HG03159 (cell line): ENCODE measurements around the gene LGR6.
"Not testable (repeated sequence)": the region's sequence is repeated elsewhere in the genome, so short reads cannot be mapped to it uniquely, and the experiment has no call there.

Source experiments
- ATAC-seq: cut with Tn5 transposase; IDR thresholded peaks from one replicate; pipeline ENCODE4 v1.9.1; 2021; ENCODE audit warnings: mild to moderate bottlenecking, moderate library complexity; ENCODE audit not compliant: unreplicated experiment

The LGR6 gene

DNA sequence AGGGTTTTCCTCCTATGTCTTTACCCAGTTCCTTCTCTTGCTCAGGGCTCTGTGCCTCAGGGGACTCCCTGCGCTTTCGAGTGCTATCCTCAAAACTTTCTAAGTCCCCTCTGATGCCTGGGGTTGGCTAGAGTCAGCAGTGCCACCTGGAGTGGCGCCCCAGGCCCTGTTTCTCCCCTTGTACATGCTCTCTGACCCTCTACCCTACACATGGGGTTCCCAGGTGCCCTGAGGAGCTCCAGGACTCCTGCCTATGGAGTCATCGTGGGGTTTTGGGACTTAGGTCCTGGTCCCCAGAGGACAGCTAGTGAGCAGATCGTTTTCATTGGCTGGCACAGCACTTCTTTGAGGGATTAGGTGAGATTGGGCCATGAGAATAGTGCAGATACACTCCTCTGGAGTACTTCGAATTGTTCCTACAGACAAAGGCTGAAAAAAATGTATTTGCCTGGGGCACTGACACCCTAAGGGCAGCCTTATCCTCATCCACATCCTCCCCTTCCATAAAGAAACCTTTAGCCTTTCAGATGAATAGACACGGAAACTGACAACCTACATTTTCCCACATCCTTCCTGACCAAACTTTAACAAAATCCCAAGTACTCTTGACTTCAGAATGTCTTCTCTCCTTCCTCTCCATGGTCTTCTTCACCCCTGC is 41.5 kb downstream of the LGR6 start:
- ATAC-seq = no peak

DNA sequence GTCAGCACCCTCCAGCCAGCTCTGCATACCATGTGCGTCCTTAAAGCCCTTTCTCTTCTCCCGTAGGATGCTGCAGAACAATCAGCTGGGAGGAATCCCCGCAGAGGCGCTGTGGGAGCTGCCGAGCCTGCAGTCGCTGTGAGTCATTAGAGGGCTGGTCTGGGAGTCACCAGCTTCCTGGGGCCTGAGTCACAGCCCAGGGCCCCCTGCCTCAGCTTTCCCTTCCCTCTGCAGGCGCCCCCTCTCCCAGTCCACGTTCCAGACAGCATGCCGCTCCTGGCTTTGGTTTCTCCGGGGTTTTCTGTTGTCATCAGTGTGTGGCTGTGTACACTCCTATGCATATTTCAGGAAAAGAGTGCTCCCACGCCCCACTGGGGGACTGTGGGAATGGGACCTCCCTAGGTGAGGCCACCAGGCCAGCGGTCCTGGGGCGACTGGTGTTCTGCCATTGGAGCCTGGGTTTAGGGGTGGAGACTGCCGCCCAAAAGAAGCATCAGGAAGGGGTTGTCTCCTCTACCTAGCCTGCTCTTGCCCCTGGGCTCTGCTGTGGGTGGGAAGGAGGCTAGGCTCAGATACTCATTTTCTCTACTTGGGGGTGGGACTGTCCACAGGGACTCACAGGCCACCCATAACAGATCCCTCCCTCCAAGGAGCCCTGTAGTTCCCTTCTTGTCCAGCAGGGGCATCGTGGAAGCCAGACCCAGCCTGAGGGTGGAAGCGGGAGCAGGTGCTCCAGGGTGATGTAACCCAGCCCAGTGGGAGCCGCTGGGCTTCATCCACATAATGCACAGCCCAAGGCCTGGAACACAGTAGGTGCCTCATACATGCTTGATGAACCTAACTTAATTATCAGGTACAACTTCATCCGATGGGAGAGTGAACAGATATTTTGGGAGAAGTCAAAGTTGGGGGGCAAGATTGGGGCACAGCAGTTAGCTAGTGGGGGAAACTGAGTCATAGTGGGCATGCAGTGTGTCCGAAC is 42.5 kb downstream of the LGR6 start:
- ATAC-seq = no peak

DNA sequence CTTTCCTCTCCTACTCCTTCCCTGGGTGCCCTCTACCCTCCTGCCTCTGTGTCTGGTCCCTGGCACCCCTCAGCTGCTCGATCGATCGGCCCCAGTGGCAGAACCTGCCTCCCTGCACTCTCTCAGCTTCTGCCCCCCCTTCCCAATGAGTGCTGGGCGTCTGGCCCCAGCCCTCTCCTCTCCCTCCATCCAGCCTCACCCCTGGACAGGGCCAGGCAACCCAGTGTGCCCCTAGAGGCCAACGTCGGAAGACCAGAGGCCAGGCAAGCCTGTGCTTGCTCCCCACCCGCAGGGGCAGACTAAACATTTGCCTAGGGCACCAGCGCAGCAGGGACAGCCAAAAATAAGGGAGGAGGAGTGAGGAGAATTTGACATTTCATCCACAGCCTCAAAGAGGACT is 43.5 kb downstream of the LGR6 start:
- peak; percentile 56 for ATAC-seq

DNA sequence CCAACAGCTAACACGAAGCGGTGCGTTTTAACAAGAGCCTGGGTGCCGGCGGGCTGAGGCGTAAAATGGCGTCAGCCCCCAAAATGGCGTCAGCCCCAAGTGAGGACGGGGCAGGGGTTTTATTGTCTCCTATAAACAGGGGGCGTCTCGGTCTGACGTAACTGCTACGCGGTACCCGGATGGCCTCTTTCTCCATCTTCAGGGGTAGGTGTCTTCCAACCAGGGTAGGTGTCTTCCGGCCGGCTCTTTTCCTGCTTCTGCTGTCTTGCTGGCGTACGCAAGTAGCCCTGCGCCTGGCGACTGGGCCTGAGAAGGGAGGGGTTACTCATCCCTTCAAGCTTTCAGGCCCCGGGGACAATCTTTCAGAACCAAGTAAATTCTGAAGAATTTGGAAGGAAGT is 45.3 kb downstream of the LGR6 start:
- no peak for ATAC-seq

DNA sequence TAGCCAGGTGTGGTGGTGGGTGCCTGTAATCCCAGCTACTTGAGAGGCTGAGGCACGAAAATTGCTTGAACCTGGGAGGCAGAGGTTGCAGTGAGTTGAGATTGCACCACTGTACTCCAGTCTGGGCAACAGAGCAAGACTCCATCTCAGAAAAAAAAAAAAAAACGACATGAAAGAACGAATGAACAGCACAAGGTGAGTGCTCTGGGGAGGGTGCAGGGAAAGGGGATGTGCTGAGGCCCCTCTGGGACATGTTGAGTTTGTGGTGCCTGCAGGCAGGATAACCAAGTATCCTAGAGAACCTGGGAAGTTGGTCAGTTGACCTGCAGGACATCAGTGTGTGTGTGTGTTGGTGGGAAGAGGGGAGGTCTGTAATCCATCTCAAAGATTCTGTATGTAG is 46.6 kb downstream of the LGR6 start:
- not testable (repeated sequence) for ATAC-seq

DNA sequence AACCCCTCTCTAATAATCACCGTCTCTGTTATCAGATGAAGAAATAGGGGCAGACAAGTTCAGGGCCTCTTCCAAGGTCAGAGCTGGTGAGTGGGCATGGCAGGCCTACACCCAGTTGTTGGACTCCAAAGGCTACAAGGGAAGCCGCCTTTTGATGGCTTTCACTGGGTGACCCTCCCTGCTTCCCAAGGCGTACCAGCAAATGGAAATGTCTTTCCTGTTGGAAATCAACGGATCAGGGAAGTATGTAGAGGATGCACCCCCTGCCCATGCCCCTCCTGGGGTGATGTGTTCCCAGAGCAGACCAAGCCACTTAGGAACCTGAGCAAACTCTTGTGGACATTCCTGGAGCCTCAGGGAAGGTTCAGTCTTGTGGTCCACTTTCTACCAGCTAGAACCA is 47.4 kb downstream of the LGR6 start:
- no peak for ATAC-seq

DNA sequence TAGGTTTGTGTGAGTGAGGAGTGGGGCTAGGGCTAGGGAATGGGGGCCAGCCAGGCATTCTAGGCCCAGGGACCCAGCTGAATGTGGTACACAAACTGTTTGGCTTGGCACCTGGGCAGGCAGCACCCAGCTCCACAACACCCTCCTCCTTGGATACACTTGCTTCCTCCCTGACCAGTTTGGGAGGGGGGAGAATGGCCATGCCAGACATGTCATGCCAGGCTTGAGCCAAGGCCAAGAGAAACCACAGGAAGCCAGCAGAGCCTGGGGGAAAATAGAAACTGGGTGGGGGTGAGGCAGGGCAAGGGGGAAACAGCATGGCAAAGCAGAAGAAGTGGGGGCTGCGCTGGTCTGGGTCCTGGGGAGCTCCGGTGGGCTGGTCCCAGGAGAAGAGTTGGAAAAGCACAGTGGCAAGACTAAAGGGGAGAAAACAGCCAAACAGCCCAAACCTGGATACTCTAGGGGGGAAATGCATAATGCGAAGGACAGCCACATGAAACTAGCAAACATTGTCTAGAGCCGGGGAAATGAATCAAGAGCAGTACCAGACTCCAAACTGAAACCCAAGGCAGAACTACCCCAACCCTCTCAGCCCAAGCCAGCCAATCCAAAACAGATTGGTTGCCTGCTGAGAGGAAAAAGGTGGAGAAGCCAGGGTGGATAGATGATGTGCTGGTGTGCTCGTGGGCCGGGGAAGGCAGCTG is 47.9 kb downstream of the LGR6 start:
- no peak for ATAC-seq

DNA sequence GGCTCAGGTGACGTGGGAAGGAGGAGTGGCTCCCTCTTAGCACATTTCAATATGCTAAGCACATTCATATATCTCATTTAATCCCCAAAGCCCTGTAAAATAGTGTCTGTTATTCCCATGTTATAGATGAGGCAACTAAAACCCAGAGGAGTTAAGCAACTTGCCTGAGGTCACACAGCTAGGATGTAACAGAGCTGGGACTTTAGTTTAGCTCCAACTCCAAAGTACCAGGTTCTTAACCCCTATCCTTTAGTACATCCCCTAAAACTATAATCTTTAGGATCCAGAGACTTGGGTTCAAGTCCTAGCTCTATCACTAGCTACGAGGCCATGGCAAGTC is 48.5 kb downstream of the LGR6 start:
- no peak for ATAC-seq

DNA sequence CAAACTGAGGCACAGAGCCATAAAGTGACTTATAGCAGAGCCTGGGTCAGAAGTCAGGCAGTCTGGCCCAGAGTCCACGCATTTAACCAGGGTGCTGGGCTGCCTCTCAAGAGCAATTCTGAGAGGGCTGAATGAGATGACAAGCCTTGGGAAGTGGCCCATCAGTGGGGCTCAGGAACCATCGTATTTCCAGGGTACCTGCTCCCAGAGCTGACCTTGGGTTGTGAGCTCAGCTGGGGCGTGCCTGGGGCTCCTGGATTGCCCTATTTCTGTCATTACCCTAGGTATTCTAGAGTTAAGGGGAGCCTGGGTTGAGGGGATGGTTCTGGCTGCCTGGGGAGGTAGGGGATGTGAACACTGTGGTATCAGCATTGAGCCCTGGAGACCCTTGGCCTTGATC is 49.4 kb downstream of the LGR6 start:
- no peak for ATAC-seq

DNA sequence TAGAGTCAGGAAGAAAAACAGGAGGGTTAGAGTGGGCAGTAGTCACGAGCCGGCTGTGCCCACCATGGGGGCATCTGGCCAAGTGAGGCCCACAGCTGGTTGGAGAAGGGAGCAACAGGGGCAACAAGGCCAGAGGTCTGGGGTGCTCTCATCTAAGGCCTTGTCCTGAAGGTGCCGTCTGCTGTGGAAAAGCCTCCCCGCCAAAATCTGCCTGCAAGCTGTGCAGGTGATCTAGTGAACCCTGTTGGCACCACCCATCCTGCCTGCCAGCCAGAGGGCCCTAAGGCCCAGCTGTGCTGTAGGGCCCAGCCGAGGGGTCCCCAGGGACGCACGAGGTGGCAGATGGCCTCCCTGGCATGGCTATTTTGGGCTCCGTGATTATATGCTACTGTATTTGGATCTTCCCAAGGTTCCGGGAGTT is 51.3 kb downstream of the LGR6 start:
- no peak for ATAC-seq

DNA sequence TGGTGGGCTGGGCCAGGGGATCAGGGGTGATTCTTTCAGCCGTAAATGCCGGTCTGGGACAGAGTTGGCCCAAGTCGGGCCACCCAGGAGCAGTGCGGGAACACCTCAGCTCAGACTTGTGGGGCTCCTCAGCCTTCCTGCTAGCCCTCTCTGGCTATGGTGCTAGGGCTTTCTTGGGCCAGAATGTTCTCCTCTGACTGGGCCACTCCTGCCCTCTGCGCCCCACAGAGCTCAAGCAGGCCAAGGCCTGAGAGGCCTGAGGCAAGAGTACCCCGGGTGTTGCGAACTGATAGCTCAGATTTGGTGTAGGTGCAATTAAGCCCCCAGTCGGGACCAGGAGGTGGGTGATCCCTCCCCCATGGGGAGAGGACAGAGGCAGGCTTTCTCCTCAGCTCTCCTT is 51.8 kb downstream of the LGR6 start:
- ATAC-seq = no peak

DNA sequence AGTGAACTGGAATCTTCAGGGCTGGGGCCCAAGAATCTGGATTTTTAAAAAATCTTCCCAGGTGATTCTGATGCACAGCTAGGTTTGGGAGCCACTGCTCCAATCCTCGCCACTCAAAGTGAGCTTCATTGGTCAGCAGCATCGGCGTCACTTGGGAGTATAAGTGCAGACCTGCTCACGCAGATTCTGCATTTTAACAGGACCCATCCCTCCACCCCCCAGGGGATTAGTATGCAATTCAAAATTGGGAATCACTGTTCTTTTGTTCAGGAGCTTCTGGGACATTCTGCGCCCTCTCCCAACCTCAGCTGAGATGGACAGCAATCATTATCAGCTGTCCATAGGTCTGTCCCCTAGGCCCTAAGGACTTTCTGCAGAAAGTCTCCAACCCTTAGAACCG is 53.5 kb downstream of the LGR6 start:
- ATAC-seq = no peak

DNA sequence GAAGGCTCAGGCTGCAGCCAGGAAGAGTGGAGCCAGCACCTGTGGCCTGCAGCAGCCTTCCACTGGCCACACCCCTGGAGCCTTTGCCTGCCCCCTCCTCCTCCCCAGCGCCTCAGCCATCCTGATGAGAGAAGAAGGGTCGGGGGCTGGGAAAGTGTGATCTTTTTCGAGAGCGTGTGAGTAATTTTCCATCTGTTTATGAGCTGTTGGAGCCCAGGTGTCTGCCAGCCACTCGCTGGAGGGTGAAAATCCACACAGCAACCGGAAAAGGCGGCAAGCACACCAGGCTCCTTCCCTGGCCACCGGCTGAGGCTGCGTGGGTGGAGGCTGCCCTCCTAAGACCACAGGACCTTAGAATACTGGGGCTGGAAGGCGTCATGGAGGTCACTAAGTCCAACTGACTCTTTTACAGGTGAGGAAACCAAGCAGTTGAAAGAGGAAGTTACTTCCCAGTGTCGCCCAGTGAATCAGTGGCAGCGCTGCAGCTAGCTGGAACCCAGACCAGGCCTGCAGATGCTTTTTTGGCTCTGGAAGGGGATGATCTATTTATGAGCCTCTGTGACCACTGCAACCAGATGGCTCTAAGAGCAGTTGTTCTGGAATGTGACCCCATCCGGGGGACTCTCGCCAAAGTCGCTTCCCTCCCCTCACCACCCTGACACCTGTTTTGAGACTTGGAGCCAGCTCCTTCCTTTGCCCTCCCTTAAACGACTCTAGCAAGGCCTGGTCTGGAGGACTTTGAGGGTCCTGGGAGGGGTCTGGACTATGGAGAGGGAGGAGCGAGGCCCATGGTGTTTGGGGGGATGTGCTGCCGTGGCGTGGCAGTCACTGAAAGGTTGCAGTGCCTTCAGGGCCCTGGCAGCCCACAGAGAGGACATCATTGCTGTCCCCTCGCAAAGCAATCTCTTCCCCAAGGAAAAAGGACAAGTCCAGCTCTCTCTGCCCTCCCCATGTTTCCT is 54.5 kb downstream of the LGR6 start:
- no peak for ATAC-seq

DNA sequence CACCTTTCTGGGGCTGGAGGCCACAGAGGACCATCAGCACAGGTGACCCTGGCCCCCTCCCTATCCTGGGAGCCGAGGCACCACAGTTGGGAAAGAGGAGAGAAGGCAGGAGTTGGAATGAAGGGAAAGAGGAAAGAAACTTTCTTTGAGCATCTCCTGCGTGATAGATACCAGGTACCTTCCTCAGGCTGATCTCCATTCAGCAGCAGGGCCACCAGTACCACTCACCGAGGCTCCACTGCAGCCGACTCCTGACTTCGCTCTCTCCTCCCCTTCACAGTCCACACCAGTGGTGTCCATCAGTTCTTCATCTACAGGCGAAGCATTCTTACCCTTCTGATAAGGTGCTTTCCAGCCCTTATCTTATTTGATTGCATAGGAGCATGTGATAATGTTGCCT is 55.3 kb downstream of the LGR6 start:
- ATAC-seq = no peak

DNA sequence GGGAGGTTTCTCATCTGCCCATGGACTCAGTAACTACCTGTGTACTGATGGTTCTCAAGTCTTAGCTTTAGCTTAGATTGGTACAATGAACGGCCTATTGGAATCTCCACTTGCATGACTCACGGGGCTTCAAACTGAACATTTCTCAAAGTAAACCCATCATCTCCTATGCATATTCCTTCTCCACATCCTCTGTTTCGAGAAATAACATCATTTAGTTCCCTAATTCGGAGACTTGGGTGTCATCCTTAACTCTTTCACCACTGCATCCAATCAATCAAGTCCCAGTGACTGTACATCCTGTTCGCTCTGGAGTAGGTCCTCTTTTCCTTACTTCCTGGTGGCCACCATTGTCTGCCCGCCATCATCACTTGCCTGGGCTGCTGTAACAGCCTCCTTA is 55.8 kb downstream of the LGR6 start:
- ATAC-seq = no peak

DNA sequence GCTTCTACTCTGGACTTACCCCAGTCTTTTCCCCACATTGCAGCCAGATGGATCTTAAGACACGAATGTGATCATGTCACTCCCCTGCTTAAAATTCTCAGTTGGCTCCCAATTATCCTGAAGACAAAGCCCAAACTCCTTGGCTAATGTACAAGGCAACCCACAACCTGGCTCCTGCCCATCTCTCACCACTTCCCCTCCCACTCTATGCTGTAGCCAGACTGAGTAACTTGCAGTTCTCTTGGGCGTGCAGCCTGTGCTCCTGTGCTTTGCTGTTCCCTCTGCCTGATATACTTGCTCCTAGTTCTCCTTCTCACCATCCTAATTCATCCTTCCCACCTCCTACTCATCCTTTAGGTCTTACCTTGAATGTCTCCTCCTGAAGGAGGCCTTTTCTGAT is 56.2 kb downstream of the LGR6 start:
- no peak for ATAC-seq

DNA sequence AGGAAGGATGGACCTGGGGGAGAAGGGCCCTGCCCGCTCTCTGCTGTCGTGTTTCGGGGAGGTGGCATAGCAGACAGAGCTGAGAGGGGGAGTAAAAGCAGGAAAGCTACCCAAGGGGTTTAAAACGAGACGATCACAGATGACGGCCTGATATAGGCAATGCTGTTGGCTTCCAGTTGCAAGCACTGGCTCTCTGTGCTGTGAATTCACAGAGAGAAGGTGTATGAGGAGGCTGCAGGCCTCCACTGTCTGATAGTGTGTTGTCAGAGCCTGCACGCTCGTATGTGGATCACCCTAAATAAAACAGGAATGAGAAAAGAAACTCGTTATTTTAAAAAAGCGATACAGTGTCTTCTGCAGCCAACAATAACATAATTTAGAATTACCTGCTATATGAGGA is 57.4 kb downstream of the LGR6 start:
- no peak for ATAC-seq

DNA sequence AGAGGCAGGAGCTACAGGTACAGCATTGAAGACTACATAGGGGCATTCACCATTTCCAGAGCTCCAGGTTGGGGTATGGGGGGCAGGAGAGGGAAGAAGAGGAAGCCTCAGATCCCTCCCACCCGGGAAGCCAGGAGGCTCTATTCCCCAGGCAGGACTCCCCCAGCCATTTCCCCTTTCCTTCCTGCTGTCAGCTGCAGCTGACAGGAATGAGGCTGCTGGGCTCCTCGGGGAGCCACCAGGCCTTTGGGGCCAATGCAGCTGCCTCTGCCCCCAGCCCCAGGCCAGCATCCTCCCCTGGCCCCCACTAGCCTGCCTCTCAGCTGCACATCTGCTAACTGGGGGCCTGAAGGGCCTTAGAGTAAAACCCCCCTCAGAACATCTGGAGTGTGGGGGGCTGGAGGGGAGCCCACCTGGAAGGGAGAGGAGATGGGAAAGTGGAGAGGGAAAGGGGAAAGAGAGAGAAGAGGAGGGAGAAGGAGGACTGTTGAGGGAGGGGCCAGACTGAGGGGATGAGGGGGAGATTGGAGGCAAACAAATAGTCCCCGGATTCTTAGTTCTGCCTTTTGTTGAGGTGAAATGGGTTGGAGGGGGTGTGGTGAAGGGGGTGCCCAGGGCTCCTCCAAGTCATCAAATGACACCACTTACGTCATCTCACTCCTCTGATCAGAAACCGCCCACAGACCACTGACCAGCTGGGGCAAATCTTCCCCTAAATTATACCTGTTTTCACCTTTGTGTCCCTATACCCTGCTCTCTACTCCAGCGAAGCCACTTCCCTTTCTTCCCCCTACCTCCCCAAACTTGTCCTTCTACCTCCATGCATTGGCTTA is 58.0 kb downstream of the LGR6 start:
- ATAC-seq = no peak

DNA sequence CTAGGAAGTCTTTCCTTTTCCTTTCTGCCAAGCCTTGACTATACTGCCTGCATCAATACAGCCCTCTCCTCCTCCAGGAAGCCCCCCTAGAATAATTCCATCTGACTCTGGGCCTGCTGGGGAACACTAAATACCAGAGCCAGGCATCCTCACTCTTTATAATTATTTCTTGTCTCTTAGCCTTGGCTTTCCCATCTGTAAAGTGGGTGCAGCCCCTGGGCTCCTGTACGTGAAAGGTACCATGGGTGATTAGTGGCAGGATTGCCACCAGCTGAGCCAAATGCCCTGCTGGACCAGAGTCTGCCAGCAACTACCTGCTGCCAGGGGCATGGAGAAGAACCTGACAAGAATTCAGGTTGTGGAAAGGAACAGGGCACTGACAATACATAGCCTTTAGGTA is 58.7 kb downstream of the LGR6 start:
- ATAC-seq = no peak
